ENCODE measurements around the gene NUDT3.
"Not testable (repeated sequence)": the region's sequence is repeated elsewhere in the genome, so short reads cannot be mapped to it uniquely, and the experiment has no call there.

The NUDT3 gene

DNA sequence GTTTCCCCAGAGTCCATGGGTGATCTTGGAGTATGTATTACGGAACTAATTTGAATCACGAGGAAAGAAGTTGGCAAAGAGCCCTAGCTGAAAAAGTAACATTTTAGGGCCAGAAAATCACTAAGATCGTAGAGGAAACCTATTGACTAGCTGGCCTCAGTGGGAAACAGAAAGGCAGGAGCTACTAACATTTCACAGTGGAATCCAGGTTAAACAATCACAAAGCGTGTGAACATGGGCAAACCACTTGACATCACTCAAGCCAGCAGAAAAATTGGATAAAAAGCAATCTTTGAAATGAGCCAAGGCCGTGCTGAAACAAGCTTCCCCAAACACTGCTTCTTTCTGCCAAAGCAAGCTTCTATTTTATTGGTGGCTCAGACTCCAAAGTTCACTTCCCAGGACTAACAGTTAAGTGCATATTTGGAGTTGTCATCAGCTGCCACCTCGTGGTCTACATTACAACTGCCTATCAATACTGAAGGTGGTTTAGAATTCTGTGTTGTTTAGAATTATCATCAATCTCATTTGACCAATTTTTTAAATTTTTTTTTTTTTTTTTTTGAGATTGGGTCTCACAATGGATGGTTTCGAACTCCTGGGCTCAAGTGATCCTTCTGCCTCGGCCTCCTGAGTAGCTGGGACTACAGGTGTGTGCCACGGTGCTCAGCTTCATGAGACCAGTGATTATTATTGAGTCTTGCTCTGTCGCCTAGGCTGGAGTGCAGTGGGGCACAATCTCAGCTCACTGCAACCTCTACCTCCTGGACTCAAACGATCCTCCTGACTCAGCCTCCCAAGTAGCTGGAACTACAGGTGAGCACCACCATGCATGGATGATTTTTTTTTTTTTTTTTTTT lies 22.8 kb upstream of the NUDT3 start:
- no peaks in the 10 kb centered on the region for H3K36me3 ChIP-seq (ENCODE audit: control insufficient read depth, insufficient read depth, low read length)
- H3K27me3 ChIP-seq (ENCODE audit: control insufficient read depth, insufficient read depth, low read length), result no peaks in the 10 kb centered on the region
- H3K9ac ChIP-seq, result no peak overlapping the region
- H3K4me1 ChIP-seq, result no peaks in the 10 kb centered on the region
- H3K79me2 ChIP-seq, result no peaks in the 10 kb centered on the region
- H3K4me3 ChIP-seq (ENCODE audit: low read depth, low read length), result no peak overlapping the region
- H3K4me2 ChIP-seq (ENCODE audit: low read length), result no peak overlapping the region
- no peaks in the 10 kb centered on the region for H3K9me3 ChIP-seq (ENCODE audit: control insufficient read depth, low read length)
- no peak overlapping the region for H2AFZ ChIP-seq
- peak overlapping the region; percentile 24 for H3K27ac ChIP-seq
- peak; percentile 77 for TF ChIP-seq CTCF (IDR thresholded peaks at IDR 0.05)

- H2AFZ ChIP-seq, result no peak overlapping the region
- no peak overlapping the region for H3K27ac ChIP-seq
- no peak overlapping the region for H3K9ac ChIP-seq
- no peaks in the 10 kb centered on the region for H3K4me1 ChIP-seq
- H3K36me3 ChIP-seq (ENCODE audit: control insufficient read depth, insufficient read depth, low read length), result no peaks in the 10 kb centered on the region
- no peak overlapping the region for H3K4me2 ChIP-seq (ENCODE audit: low read length)
- no peaks in the 10 kb centered on the region for H3K27me3 ChIP-seq (ENCODE audit: control insufficient read depth, insufficient read depth, low read length)
- no peaks in the 10 kb centered on the region for H3K79me2 ChIP-seq
- no peaks in the 10 kb centered on the region for H3K9me3 ChIP-seq (ENCODE audit: control insufficient read depth, low read length)
- no peak overlapping the region for H3K4me3 ChIP-seq (ENCODE audit: low read depth, low read length)
- TF ChIP-seq CTCF (IDR thresholded peaks at IDR 0.05), result no peak
Observed at GRCh38 chr6:34412643-34413214, 20.3 kb upstream of the NUDT3 start.

- H3K4me3 ChIP-seq (ENCODE audit: low read depth, low read length), result no peak overlapping the region
- H3K4me1 ChIP-seq, result no peaks in the 10 kb centered on the region
- TF ChIP-seq CTCF (IDR thresholded peaks at IDR 0.05), result no peak
- H3K36me3 ChIP-seq (ENCODE audit: control insufficient read depth, insufficient read depth, low read length), result no peaks in the 10 kb centered on the region
- H3K4me2 ChIP-seq (ENCODE audit: low read length), result no peak overlapping the region
- H3K9me3 ChIP-seq (ENCODE audit: control insufficient read depth, low read length), result no peaks in the 10 kb centered on the region
- H3K79me2 ChIP-seq, result no peaks in the 10 kb centered on the region
- no peak overlapping the region for H2AFZ ChIP-seq
- H3K27me3 ChIP-seq (ENCODE audit: control insufficient read depth, insufficient read depth, low read length), result no peaks in the 10 kb centered on the region
- no peak overlapping the region for H3K9ac ChIP-seq
- no peak overlapping the region for H3K27ac ChIP-seq
Observed at GRCh38 chr6:34412016-34412415, 19.5 kb upstream of the NUDT3 start.

DNA sequence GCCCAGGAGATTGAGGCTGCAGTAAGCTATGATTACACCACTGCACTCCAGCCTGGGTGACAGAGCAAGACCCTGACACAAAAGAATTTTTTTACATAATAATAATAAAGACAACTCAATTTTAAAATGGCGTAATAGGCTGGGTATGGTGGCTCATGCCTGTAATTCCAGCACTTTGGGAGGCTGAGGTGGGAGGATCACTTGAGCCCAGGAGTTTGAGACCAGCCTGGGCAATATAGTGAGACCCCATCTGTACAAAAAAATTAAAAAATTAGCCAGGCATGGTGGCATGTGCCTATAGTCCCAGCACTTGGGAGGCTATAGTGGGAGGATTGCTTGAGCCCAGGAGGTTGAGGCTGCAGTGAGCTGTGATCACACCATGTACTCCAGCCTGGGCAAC lies 15.4 kb upstream of the NUDT3 start:
- H3K4me3 ChIP-seq (ENCODE audit: low read depth, low read length); H3K4me1 ChIP-seq; H3K9ac ChIP-seq; H3K36me3 ChIP-seq (ENCODE audit: control insufficient read depth, insufficient read depth, low read length); H3K4me2 ChIP-seq (ENCODE audit: low read length); H3K9me3 ChIP-seq (ENCODE audit: control insufficient read depth, low read length); H3K27ac ChIP-seq; H3K79me2 ChIP-seq; H3K27me3 ChIP-seq (ENCODE audit: control insufficient read depth, insufficient read depth, low read length); H2AFZ ChIP-seq: not testable (repeated sequence)

DNA sequence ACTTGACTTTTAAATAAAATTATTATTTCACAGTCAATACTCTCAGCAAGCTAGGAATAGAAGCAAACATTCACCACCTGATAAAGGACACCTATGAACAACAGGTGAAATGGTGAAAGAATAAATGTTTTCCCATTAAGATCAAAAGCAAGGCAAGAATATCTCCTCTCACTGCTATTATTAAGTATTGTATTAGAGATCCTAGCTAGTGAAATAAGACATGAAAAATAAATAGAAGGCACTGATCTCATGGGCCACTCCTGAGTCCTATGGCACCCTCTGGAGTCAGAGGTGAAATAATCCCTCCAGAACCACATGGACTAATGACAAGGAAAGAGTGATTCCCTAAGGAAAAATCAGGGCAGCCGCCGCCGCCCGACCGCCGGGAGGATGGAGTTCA lies 4.0 kb upstream of the NUDT3 start:
- Histone ChIP-seq H3K4me2 (ENCODE audit: low read length) (no peak overlapping the region), H3K27me3 (ENCODE audit: control insufficient read depth, insufficient read depth, low read length) (no peaks in the 10 kb centered on the region), H3K36me3 (ENCODE audit: control insufficient read depth, insufficient read depth, low read length) (no peaks in the 10 kb centered on the region), H3K4me3 (ENCODE audit: low read depth, low read length) (no peak overlapping the region), H3K9me3 (ENCODE audit: control insufficient read depth, low read length) (no peaks in the 10 kb centered on the region), H3K9ac (no peak overlapping the region), H3K4me1 (no peaks in the 10 kb centered on the region), H2AFZ (no peak overlapping the region), H3K79me2 (peaks cover 7% of the 10 kb centered on the region), H3K27ac (no peak overlapping the region)
- no peak for TF ChIP-seq CTCF (IDR thresholded peaks at IDR 0.05)
